ENCODE results near the gene OOSP1.
"Not testable (repeated sequence)": the region's sequence is repeated elsewhere in the genome, so short reads cannot be mapped to it uniquely, and the experiment has no call there.

Gene OOSP1

DNA sequence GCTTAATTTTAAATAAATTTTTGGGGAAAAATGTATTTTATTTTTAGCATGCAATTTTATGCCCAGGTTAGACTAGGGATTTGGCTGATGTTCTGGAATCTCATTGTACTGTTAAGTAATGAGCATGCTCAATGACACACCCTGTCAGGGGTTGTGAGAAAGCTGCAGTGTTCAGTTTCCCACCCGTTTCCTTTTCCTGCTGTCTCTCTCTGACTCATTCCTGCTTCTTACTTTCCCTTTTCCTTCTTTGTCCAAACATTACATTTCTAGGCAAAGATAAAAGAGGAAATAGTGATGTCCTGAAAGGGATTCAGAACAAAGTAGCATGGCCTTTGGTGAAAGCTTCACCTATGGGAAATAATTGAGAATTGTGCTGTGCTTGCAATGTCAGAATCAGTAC, 36.9 kb upstream of the OOSP1 start:
- DNase-seq (ENCODE audit: insufficient read length, low spot score) (no peak), FAIRE-seq (no peak)
- TF ChIP-seq, protein P1, sequence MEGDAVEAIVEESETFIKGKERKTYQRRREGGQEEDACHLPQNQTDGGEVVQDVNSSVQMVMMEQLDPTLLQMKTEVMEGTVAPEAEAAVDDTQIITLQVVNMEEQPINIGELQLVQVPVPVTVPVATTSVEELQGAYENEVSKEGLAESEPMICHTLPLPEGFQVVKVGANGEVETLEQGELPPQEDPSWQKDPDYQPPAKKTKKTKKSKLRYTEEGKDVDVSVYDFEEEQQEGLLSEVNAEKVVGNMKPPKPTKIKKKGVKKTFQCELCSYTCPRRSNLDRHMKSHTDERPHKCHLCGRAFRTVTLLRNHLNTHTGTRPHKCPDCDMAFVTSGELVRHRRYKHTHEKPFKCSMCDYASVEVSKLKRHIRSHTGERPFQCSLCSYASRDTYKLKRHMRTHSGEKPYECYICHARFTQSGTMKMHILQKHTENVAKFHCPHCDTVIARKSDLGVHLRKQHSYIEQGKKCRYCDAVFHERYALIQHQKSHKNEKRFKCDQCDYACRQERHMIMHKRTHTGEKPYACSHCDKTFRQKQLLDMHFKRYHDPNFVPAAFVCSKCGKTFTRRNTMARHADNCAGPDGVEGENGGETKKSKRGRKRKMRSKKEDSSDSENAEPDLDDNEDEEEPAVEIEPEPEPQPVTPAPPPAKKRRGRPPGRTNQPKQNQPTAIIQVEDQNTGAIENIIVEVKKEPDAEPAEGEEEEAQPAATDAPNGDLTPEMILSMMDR (IDR thresholded peaks at IDR 0.05; ENCODE audit: insufficient read depth, missing control alignments), result no peak

DNA sequence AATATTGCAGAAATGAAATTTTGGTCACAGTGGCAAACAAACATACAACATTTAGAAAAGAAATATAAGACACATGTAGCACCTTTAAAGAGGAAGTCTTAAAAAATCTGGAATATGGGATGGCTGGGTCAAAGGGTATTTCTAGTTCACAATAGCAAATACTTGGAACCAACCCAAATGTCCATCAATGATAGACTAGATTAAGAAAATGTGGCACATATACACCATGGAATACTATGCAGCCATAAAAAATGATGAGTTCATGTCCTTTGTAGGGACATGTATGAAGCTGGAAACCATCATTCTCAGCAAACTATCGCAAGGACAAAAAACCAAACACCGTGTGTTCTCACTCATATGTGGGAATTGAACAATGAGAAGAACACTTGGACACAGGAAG, 34.7 kb upstream of the OOSP1 start:
- FAIRE-seq; DNase-seq (ENCODE audit: insufficient read length, low spot score): not testable (repeated sequence)

- DNase-seq (ENCODE audit: insufficient read length, low spot score) (no peak), FAIRE-seq (no peak)
- TF ChIP-seq, protein P1 (IDR thresholded peaks at IDR 0.05; ENCODE audit: insufficient read depth, missing control alignments), result no peak
Measured at GRCh38 chr11:59918480-59918879, 19.8 kb upstream of the OOSP1 start.

- no peak for FAIRE-seq
Measured at GRCh38 chr11:59918987-59919589, 19.1 kb upstream of the OOSP1 start.

DNA sequence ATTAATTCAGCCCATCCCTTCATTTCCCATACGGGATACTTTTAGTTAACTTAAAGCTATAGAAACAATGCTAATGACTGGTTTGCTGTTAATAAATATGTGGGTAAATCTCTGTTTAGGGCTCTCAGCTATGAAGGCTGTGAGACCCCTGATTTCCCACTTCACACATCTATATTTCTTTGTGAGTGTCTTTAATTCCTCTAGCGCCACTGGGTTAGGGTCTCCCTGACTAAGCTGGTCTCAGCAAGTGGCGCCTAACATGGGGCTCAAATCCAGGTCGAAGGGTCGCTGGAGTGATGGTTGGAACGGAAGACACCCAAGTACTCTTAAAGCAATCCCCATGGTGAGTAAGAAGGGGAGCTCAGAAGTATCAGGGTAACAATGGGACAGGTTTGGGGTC, 14.4 kb upstream of the OOSP1 start:
- TF ChIP-seq, protein P1 (IDR thresholded peaks at IDR 0.05; ENCODE audit: insufficient read depth, missing control alignments), result no peak

More at GRCh38 chr11:59918987-59919589, 19.1 kb upstream of the OOSP1 start:
- DNase-seq (ENCODE audit: insufficient read length, low spot score), result peak; percentile 27
- TF ChIP-seq, protein P1 (IDR thresholded peaks at IDR 0.05; ENCODE audit: insufficient read depth, missing control alignments), result peak; percentile 62

DNA sequence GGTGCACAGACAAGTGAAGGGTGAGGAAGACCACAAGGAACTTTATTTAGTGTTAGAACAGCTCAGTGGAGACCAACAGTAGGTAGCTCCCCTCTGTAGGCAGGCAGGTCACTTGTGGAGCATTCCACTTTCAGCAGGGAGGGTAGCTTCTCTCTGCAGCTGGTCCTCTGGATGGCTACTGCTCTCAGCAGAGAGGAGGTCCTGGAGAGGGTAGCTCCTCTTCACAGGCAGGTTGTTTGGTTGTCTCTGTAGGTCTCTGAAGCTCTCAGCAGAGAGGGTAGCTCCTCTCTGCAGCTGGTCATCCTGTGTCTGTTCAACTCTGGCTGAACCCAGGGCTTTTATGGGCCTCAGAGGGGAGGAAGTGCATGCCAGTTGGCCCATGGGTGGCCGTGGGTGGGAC, 6.5 kb upstream of the OOSP1 start:
- TF ChIP-seq, protein P1 (IDR thresholded peaks at IDR 0.05; ENCODE audit: insufficient read depth, missing control alignments), result no peak
- no peak for DNase-seq (ENCODE audit: insufficient read length, low spot score)
- FAIRE-seq, result no peak

More for the DNA sequence above, 14.4 kb upstream of the OOSP1 start:
- DNase-seq (ENCODE audit: insufficient read length, low spot score) (no peak), FAIRE-seq (no peak)

GRCh38 chr11:59938718-59939117, 486 bp downstream of the OOSP1 start:
- TF ChIP-seq, protein P1 (IDR thresholded peaks at IDR 0.05; ENCODE audit: insufficient read depth, missing control alignments), result no peak
- FAIRE-seq (no peak), DNase-seq (ENCODE audit: insufficient read length, low spot score) (no peak)

GRCh38 chr11:59939482-59939881, 1.2 kb downstream of the OOSP1 start:
- DNase-seq (ENCODE audit: insufficient read length, low spot score) (no peak), FAIRE-seq (no peak)
- TF ChIP-seq, protein P1 (IDR thresholded peaks at IDR 0.05; ENCODE audit: insufficient read depth, missing control alignments), result no peak

Data from D721Med (cell line).